Activated naive CD4-positive, alpha-beta T cell treated with anti-CD3 and anti-CD28 coated beads, Interleukin-2, amount 10 ng/mL, durations not matched to agents 7 days and 5 days (primary cell): ENCODE results near the gene PIGQ.
A peak's percentile ranks its signal among the peaks of the same experiment; 100 is the strongest.

Experiments used
- CTCF ChIA-PET: fragments of 350-600 bp; sonication (Branson Sonifier 250); formaldehyde crosslinking; loops from one replicate; lab custom pipeline; 2021; ENCODE audit warnings: antibody characterized with exemption; lab: Charles Lee
- DNase-seq: peaks from one replicate; pipeline ENCODE4 v3.0.0-alpha.2; 2020
- H3K27ac Mint-ChIP-seq: one replicate; pipeline ENCODE4 v1.8.0; 2021; ENCODE audit warnings: mild to moderate bottlenecking, moderate library complexity, mixed read lengths
- H3K27me3 Mint-ChIP-seq: one replicate; pipeline ENCODE4 v1.8.0; 2021; ENCODE audit warnings: mild to moderate bottlenecking, mixed read lengths
- H3K36me3 Mint-ChIP-seq: one replicate; pipeline ENCODE4 v1.8.0; 2021; ENCODE audit warnings: mixed read lengths
- H3K4me1 Mint-ChIP-seq: one replicate; pipeline ENCODE4 v1.8.0; 2021; ENCODE audit warnings: mixed read lengths
- H3K4me3 Mint-ChIP-seq: one replicate; pipeline ENCODE4 v1.8.0; 2021; ENCODE audit warnings: mild to moderate bottlenecking, moderate library complexity, mixed read lengths
- H3K9me3 Mint-ChIP-seq: one replicate; pipeline ENCODE4 v1.8.0; 2021; ENCODE audit warnings: mixed read lengths

The PIGQ gene

GRCh38 chr16:569445-570254 is at the start of gene PIGQ:
Gene PIGQ, plus strand, starts transcription at chr16:569968. Its CDS starts 4,107 bp downstream, at chr16:574075.
- no peaks in the 10 kb centered on the region for H3K27me3 Mint-ChIP-seq
- no peaks in the 10 kb centered on the region for H3K9me3 Mint-ChIP-seq
- peaks cover 31% of the 10 kb centered on the region for H3K4me1 Mint-ChIP-seq
- peak within 1 kb of the TSS; percentile 84 for H3K4me3 Mint-ChIP-seq
- peak within 1 kb of the TSS; percentile 88 for H3K27ac Mint-ChIP-seq
- no peaks in the 10 kb centered on the region for H3K36me3 Mint-ChIP-seq
- DNase-seq, result peak; percentile 75
- CTCF ChIA-PET, result no interaction called here

- Mint-ChIP-seq H3K27ac (no peak overlapping the region), H3K9me3 (no peaks in the 10 kb centered on the region), H3K27me3 (no peaks in the 10 kb centered on the region), H3K36me3 (peaks cover 4% of the 10 kb centered on the region), H3K4me3 (no peak overlapping the region), H3K4me1 (peaks cover 15% of the 10 kb centered on the region)
- DNase-seq, result no peak
- CTCF ChIA-PET, result no interaction called here
Observed at GRCh38 chr16:520847-521246, 48.9 kb upstream of the PIGQ start.

DNA sequence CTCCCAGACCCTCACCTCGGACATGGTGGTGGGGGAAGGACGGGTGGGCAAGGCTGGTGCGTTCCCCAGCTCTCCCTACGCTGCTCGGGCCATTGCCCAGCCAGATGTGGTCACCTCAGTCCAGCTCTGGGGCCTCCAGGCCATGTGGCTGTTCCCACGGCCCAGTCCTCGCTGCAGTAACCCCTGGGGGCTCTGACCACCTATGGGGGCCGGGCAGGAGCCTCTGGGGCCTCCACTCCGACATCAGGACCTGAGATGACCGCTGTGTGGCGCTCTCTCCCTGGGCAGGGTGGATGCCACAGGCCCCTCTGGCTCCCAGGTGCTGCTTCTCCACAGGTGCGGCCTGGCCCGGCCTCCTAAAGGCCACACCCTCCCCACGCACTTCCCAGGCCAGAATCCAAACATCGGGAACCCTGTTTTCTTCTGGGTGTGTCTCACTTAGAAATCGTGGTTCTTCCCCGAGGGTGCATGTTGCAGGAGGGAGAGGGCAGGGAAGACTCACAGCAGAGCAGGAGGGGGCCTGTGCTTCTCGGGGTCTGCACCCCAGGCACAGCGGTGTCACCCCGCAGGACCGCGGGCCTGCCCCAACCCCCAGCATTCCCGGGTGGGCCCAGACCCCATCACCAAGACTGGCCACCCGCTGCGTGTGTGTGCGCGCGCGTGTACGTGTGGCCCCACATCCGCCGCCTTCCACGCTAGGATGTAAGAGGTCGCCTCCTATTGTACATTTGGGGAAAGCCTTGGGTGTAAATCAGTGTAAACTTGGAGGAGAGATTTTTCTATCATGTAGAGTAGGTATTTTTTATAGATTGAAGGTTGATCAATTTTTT is 48.2 kb upstream of the PIGQ start:
- no peaks in the 10 kb centered on the region for H3K9me3 Mint-ChIP-seq
- CTCF ChIA-PET, result no interaction called here
- H3K36me3 Mint-ChIP-seq, result peaks cover 4% of the 10 kb centered on the region
- no peak overlapping the region for H3K27ac Mint-ChIP-seq
- H3K4me1 Mint-ChIP-seq, result peaks cover 22% of the 10 kb centered on the region
- no peak overlapping the region for H3K4me3 Mint-ChIP-seq
- no peak for DNase-seq
- H3K27me3 Mint-ChIP-seq, result no peaks in the 10 kb centered on the region

DNA sequence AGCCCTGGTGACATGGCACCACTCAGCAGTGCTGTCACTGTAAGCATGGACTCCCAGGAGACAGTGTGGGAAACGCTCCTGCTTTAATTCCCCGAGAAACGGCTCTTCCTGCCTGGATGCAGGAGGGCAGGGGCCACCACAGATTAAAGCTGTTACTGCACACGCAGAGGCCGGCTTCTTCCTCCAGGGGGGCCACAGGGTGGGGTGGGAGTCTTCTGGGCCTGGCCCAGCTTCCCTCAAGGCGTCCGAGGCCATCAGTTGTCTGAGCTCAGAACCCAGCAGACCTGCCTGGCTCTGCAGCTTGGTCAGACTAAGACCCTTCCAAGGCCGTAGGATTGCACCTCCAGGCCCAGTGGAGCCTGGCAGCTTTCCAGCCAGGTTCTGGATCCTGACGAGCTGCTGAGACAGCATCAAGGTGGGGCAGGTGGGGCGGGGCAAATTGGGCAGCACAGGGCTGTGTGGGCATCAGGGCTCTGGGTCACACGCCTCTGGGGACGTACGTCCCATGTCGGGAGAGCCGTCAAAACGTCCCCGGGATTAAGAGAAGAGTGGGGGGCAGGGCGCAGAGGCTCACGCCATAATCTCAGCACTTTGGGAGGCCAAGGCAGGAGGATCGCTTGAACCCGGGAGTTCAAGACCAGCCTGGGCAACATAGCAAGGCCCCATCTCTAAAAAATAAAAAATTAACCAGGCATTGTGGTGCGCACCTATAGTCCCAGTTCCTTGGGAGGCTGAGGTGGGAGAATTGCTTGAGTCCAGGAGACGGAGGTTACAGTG is 47.3 kb upstream of the PIGQ start:
- H3K9me3 Mint-ChIP-seq, result no peaks in the 10 kb centered on the region
- H3K4me3 Mint-ChIP-seq, result no peak overlapping the region
- CTCF ChIA-PET, result no interaction called here
- no peaks in the 10 kb centered on the region for H3K27me3 Mint-ChIP-seq
- peaks cover 4% of the 10 kb centered on the region for H3K36me3 Mint-ChIP-seq
- H3K4me1 Mint-ChIP-seq, result peaks cover 24% of the 10 kb centered on the region
- H3K27ac Mint-ChIP-seq, result no peak overlapping the region
- no peak for DNase-seq

- DNase-seq, result no peak
- Mint-ChIP-seq H3K9me3 (no peaks in the 10 kb centered on the region), H3K4me3 (no peak overlapping the region)
Observed at GRCh38 chr16:523097-523741, 46.5 kb upstream of the PIGQ start.

GRCh38 chr16:524274-525040 is 45.3 kb upstream of the PIGQ start:
- Mint-ChIP-seq H3K36me3 (peaks cover 7% of the 10 kb centered on the region), H3K4me1 (peaks cover 34% of the 10 kb centered on the region), H3K9me3 (no peaks in the 10 kb centered on the region), H3K27ac (no peak overlapping the region), H3K27me3 (no peaks in the 10 kb centered on the region), H3K4me3 (no peak overlapping the region)
- no peak for DNase-seq
- CTCF ChIA-PET, result no interaction called here

More at GRCh38 chr16:523097-523741, 46.5 kb upstream of the PIGQ start:
- Mint-ChIP-seq H3K27ac (no peak overlapping the region), H3K27me3 (no peaks in the 10 kb centered on the region), H3K4me1 (peaks cover 24% of the 10 kb centered on the region), H3K36me3 (peaks cover 4% of the 10 kb centered on the region)
- CTCF ChIA-PET, result no interaction called here

DNA sequence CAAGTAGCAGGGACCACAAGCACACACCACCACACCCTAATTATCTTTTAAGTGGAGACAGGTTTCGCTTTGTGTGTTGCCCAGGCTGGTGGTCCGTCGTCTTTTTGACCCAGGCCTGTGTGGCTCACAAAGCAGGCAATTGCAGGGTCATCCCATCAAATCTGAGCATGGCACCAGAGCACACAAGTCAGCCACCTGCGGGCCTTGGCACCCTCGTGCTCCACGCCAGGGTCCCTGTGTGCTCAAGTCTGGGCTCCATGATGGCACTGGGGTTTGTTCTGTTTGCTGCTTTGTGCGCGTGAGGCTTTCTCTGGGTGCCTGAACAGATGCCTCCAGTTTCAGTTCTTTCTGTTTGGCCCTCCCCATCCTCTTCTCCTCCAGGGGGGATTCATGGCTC is 44.6 kb upstream of the PIGQ start:
- Mint-ChIP-seq H3K36me3 (peaks cover 7% of the 10 kb centered on the region), H3K27me3 (no peaks in the 10 kb centered on the region), H3K9me3 (no peaks in the 10 kb centered on the region), H3K4me1 (peaks cover 41% of the 10 kb centered on the region), H3K4me3 (no peak overlapping the region), H3K27ac (peak overlapping the region; percentile 93)
- DNase-seq, result no peak
- CTCF ChIA-PET, result no interaction called here

DNA sequence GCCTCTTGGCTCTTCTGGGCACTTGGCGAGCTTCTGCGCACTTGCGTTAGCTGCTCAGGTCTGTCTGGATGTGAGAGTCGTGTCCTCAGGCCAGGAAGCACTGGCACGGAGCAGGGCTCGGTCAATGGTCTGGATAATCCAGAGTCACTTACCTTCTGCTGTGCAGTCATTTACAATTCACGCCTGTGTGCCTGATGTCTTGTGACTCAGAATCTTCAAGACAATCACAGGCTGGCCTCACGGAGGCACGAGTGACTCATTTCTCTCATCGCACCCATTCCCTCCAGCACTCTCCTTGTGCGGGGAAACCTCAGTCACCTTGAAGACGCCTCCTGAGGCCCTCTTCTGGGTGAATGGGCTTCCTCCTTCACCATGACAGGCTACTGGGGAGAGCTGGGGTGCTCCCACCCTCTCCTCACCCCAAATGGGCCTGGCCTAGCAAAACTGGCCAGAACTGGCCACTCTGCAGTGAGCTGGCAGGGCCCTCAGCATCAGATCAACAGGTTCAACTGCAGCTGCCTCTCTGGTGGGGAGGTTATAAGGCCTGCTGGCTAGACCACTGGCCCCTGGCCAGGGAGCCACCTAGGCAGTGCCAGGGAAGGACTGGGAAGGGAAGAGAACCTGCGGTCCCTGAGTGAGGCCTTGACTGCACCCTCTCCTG is 44.1 kb upstream of the PIGQ start:
- Mint-ChIP-seq H3K27ac (peak overlapping the region; percentile 93), H3K4me1 (peaks cover 44% of the 10 kb centered on the region), H3K36me3 (peaks cover 7% of the 10 kb centered on the region), H3K4me3 (peak overlapping the region; percentile 54), H3K27me3 (no peaks in the 10 kb centered on the region), H3K9me3 (no peaks in the 10 kb centered on the region)
- DNase-seq, result peak; percentile 65
- CTCF ChIA-PET, result interaction anchor here (1.2 to 2.0 kb wide), 2 partner anchors 41 to 111 kb away, joined by 3 to 4 read pairs; partner anchors contain the start of gene NHLRC4

DNA sequence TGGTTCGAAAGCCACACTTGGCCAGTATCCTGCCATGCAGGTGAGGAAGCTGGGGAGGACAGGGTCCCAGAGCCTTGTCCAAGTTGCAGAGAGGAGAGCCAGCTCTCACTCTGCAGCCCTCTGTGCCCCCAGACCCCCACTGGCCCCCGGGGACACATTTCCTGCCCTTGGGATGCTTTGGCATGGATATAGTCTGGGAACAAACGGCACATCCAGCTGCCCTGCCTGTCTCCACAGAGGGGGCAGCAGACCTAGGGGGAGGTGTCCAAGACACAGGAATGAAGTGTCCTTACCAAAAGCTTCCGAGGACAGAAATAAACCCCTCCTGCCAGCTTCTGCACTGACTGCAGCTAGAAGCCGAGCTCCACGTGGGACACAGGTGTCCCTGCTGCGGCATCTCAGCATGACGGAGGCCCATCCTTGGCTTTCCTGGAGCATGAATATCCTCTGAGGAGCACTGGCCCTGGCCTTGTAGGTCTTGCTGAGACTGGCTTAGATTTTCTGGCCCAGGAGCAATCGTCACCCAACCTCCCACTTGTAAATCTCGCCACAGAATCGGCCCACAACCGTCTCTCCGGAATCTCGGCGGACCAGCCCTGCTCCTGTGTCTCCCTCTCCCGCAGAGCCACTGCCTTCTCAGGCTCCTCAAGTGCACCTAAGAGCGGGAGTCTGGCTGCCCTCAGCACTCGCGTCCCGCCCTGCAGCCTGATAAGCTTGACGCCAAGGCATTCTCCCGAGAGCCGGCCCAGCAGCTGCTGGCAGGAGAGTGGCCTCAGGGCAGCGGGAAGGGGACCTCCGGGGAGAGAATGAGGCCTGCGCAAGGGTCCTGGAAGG is 43.4 kb upstream of the PIGQ start:
- CTCF ChIA-PET, result interaction anchor here (1.2 to 2.0 kb wide), 2 partner anchors 41 to 110 kb away, joined by 3 to 4 read pairs; partner anchors contain the start of gene NHLRC4
- DNase-seq, result no peak
- peaks cover 44% of the 10 kb centered on the region for H3K4me1 Mint-ChIP-seq
- peaks cover 7% of the 10 kb centered on the region for H3K36me3 Mint-ChIP-seq
- H3K9me3 Mint-ChIP-seq, result no peaks in the 10 kb centered on the region
- no peaks in the 10 kb centered on the region for H3K27me3 Mint-ChIP-seq
- H3K4me3 Mint-ChIP-seq, result peak overlapping the region; percentile 78
- H3K27ac Mint-ChIP-seq, result peak overlapping the region; percentile 93

- peak; percentile 87 for DNase-seq
- Mint-ChIP-seq H3K9me3 (no peaks in the 10 kb centered on the region), H3K4me3 (peak within 1 kb of the TSS; percentile 91), H3K27me3 (no peaks in the 10 kb centered on the region), H3K4me1 (peaks cover 44% of the 10 kb centered on the region), H3K36me3 (peaks cover 7% of the 10 kb centered on the region), H3K27ac (peak within 1 kb of the TSS; percentile 93)
- CTCF ChIA-PET, result interaction anchor here (2.0 kb wide), 1 partner anchor 40 kb away, joined by 4 read pairs; the partner anchor contains the start of gene NHLRC4
Observed at GRCh38 chr16:527015-527903, 42.5 kb upstream of the PIGQ start, which contains the start of gene CAPN15. Gene CAPN15, plus strand, starts transcription at chr16:527712. Its CDS starts 19,127 bp downstream, at chr16:546839.
